Measurements from ENCODE around the gene ATP6V1G2.

The ATP6V1G2 gene

GRCh38 chr6:31547727-31548543, 1.5 kb upstream of the ATP6V1G2 start:
- peaks cover 52% of the 10 kb centered on the region for H3K4me1 ChIP-seq (ENCODE audit: insufficient read depth, low read length)
- H3K36me3 ChIP-seq (ENCODE audit: insufficient read depth, low read length): peaks cover 31% of the 10 kb centered on the region
- TF ChIP-seq EZH2 (IDR thresholded peaks at IDR 0.05; ENCODE audit: borderline replicate concordance, low read depth, low read length, severe bottlenecking) (no peak), CTCF (IDR thresholded peaks at IDR 0.05; ENCODE audit: borderline replicate concordance, extremely low read depth, low read length, poor library complexity, severe bottlenecking) (no peak)
- H2AFZ ChIP-seq (ENCODE audit: low read depth, low read length): peak overlapping the region; percentile 75
- H3K27ac ChIP-seq (ENCODE audit: low read length): peak overlapping the region; percentile 62
- ATAC-seq (ENCODE audit: insufficient read depth, low read depth): no peak
- no peaks in the 10 kb centered on the region for H3K27me3 ChIP-seq (ENCODE audit: insufficient read depth, low read length, poor library complexity)
- no peaks in the 10 kb centered on the region for H3K9me3 ChIP-seq (ENCODE audit: insufficient read depth, low read length, severe bottlenecking)
- peak overlapping the region; percentile 41 to 63; a peak in 3 of 4 replicates for H3K4me3 ChIP-seq (ENCODE audit: low read depth in 1 of 2, low read length in 2 of 2)
- H4K20me1 ChIP-seq (ENCODE audit: insufficient read depth, low read length): no peaks in the 10 kb centered on the region
- peak overlapping the region; percentile 84 for H3K4me2 ChIP-seq (ENCODE audit: insufficient read depth, low read length)
- DNase-seq: no peak
- peaks cover 47% of the 10 kb centered on the region for H3K79me2 ChIP-seq (ENCODE audit: insufficient read depth, low read length)
- H3K9ac ChIP-seq (ENCODE audit: low read depth, low read length): peak overlapping the region; percentile 67

GRCh38 chr6:31546958-31547726, 734 bp upstream of the ATP6V1G2 start, which contains the start of gene NFKBIL1:
Gene NFKBIL1, plus strand, starts transcription at chr6:31547608. Its CDS starts 87 bp downstream, at chr6:31547695.
- peak within 1 kb of the TSS; percentile 75 for H2AFZ ChIP-seq (ENCODE audit: low read depth, low read length)
- H3K4me3 ChIP-seq (ENCODE audit: low read depth in 1 of 2, low read length in 2 of 2): peak within 1 kb of the TSS; percentile 41 to 63; a peak in 3 of 4 replicates
- peak within 1 kb of the TSS; percentile 62 for H3K27ac ChIP-seq (ENCODE audit: low read length)
- peak within 1 kb of the TSS; percentile 84 for H3K4me2 ChIP-seq (ENCODE audit: insufficient read depth, low read length)
- H3K9me3 ChIP-seq (ENCODE audit: insufficient read depth, low read length, severe bottlenecking): no peaks in the 10 kb centered on the region
- ATAC-seq (ENCODE audit: insufficient read depth, low read depth): peak; percentile 87
- H3K27me3 ChIP-seq (ENCODE audit: insufficient read depth, low read length, poor library complexity): no peaks in the 10 kb centered on the region
- no peak for TF ChIP-seq CTCF (IDR thresholded peaks at IDR 0.05; ENCODE audit: borderline replicate concordance, extremely low read depth, low read length, poor library complexity, severe bottlenecking)
- no peak for TF ChIP-seq EZH2 (IDR thresholded peaks at IDR 0.05; ENCODE audit: borderline replicate concordance, low read depth, low read length, severe bottlenecking)
- H3K79me2 ChIP-seq (ENCODE audit: insufficient read depth, low read length): peaks cover 55% of the 10 kb centered on the region
- peaks cover 56% of the 10 kb centered on the region for H3K4me1 ChIP-seq (ENCODE audit: insufficient read depth, low read length)
- DNase-seq: peak; percentile 98
- no peaks in the 10 kb centered on the region for H4K20me1 ChIP-seq (ENCODE audit: insufficient read depth, low read length)
- H3K36me3 ChIP-seq (ENCODE audit: insufficient read depth, low read length): peaks cover 31% of the 10 kb centered on the region
- H3K9ac ChIP-seq (ENCODE audit: low read depth, low read length): peak within 1 kb of the TSS; percentile 67

GRCh38 chr6:31545291-31545690, 1.1 kb downstream of the ATP6V1G2 start:
- Histone ChIP-seq H3K4me3 (ENCODE audit: low read depth in 1 of 2, low read length in 2 of 2) (no peak overlapping the region), H3K79me2 (ENCODE audit: insufficient read depth, low read length) (peaks cover 64% of the 10 kb centered on the region)
- no peak for TF ChIP-seq EZH2 (IDR thresholded peaks at IDR 0.05; ENCODE audit: borderline replicate concordance, low read depth, low read length, severe bottlenecking)
- TF ChIP-seq CTCF (IDR thresholded peaks at IDR 0.05; ENCODE audit: borderline replicate concordance, extremely low read depth, low read length, poor library complexity, severe bottlenecking): no peak

More at GRCh38 chr6:31545291-31545690, 1.1 kb downstream of the ATP6V1G2 start:
- ATAC-seq (ENCODE audit: insufficient read depth, low read depth) (no peak), DNase-seq (no peak)
- H2AFZ ChIP-seq (ENCODE audit: low read depth, low read length): no peak overlapping the region
- no peak overlapping the region for H3K4me2 ChIP-seq (ENCODE audit: insufficient read depth, low read length)
- H3K9me3 ChIP-seq (ENCODE audit: insufficient read depth, low read length, severe bottlenecking): no peaks in the 10 kb centered on the region
- H3K27me3 ChIP-seq (ENCODE audit: insufficient read depth, low read length, poor library complexity): no peaks in the 10 kb centered on the region
- H4K20me1 ChIP-seq (ENCODE audit: insufficient read depth, low read length): peaks cover 8% of the 10 kb centered on the region
- peaks cover 32% of the 10 kb centered on the region for H3K36me3 ChIP-seq (ENCODE audit: insufficient read depth, low read length)
- peaks cover 57% of the 10 kb centered on the region for H3K4me1 ChIP-seq (ENCODE audit: insufficient read depth, low read length)
- no peak overlapping the region; the same call in 1 of the 2 replicates for H3K9ac ChIP-seq (ENCODE audit: low read depth, low read length)
- H3K27ac ChIP-seq (ENCODE audit: low read length): no peak overlapping the region

All from DND-41 (cell line).